Placental pericyte (primary cell): ENCODE data around the gene GAK. TPM values are rescaled to one million over a fixed set of nuclear protein-coding genes. Genes with fewer than 3 reads are reported as not detected.

Experiments
- total RNA-seq: library from RNA; depleted of rRNA; stranded (reverse); fragments of >200 nt; gene quantifications from 2 replicates; pipeline ENCODE4 v1.2.3, GENCODE V29; 2012

The GAK gene
- total RNA-seq = 73.1 and 117 TPM in 2 replicates

DNA sequence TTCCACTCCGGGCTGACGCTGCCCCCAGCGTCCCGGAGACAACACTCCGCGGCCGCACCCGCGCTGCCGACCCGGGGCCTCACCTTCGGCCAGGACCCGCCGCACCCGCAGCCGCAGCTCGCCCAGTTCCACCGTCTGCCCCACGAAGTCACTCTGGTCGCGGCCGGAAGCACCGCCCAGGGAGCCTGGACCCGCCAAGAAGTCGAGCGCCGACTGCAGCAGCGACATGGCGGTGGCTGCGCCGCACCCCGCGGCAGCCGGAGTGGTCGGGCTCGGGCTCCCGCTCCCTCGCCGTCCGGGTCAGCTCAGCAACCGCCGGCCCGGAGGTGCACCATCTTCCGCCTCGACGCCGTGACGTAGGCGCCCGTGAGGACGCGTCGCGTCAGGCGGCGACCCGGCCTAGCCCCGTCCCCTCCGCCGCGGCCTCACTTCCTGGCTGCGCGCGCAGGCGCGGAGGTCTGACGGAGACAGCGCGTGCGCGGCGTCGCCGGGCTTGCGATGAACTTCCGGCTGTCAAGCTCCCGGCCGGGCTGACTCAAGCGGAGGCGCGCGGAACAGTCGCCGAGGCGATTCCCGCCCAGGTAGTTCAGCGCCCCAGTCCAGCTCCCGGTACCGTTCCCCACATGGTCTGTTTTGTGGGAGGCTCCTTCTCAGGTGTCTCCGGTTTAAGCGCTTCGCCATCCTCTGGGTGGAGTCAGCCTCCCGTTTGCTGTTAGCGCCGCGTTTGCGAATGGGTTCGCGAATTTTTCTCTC lies at the start of gene GAK, which contains the start of gene TMEM175:
Gene GAK (minus strand): TSS at position 357 of the 753 bp plus-strand sequence. CDS start 129 bp downstream, at position 228.
Gene TMEM175 (plus strand): TSS at position 501 of the 753 bp plus-strand sequence. CDS start 15,280 bp downstream, outside the sequence.

DNA sequence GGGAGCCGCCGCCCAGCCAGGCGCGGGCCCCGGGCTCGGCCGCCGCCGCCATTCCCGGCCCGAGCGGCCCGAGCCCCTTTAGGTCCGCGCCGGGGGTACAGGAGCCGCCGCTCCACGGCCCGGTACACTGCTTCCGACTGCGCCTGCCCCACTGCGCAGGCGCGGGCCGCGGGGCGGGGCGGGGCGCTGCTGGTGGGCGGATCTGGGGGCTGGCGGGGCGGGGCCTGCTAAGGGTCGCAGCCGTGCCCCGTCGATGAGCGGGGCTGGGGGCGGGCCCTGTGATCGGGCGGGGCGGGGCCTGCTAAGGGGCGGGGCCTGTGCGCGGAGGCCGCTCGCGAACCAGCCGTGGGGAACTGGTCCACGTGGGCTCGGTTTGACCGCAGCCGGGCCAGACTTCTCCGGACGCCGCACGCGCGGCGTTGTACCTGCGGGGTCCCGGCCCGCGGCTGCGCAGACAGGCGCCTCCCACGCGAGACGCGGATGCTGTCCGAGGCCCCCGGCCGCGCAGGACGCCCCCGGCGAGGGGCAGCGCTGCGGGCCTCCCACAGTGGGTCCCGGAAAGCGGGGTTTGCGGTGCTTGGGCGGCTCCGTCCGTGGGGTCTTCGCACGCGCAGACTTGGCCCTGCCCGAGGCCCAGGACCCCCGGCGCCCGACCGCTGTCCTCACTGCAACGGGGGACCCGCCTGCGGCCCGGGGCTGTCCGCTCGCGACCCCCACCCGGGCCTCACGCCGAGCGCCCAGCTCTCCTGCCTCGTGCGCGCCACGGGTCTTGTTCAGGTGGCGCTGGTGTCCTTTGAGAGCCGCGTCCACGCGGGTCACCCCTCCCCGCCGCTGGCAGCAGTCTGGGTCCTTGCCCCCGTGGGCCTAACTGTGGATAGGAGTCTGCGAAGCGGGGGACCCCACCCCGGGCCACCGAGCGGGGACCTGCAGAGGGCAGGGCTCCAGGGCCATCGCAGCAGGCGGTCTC lies 41.6 kb upstream of the GAK start, which contains the start of gene DGKQ:
Gene DGKQ (minus strand): TSS at position 139 of the 967 bp plus-strand sequence. CDS start 87 bp downstream, at position 52.

DNA sequence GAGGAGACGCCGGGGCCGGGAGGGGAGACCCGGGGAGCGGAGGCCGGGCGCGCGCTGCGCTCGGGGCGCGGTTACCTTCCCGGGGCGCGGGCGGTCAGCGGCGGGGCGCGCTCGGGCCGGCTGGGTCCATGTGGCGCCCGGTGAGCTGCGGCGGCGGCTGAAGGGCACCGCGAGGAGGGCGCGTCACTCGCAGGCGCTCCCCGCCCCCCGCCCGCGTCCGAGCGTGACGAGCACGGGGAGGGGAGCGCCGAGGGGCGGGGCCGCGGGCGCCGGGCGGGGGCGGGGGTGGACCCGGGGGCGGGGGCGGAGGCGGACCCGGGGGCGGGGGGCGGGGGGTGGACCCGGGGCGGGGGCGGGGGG lies 106.2 kb downstream of the GAK start, which contains the start of gene CPLX1:
Gene CPLX1 (minus strand): TSS at position 159 of the 360 bp plus-strand sequence. CDS start 1,607 bp downstream, outside the sequence.

Other genes starting within 250 kb of the GAK start
- gene SLC49A3, start 243.2 kb downstream of the GAK start, total RNA-seq = 5.5 and 15.9 TPM in 2 replicates
- gene PCGF3, start 226.5 kb downstream of the GAK start, total RNA-seq = 31.5 and 51.8 TPM in 2 replicates
- gene CPLX1, start 106.2 kb downstream of the GAK start, total RNA-seq = not detected in 2 replicates
- 11.6 and 12.3 TPM in 2 replicates for gene TMEM175, start 144 bp upstream of the GAK start, total RNA-seq
- 25.2 and 30.2 TPM in 2 replicates for gene DGKQ, start 41.3 kb upstream of the GAK start, total RNA-seq
- gene IDUA, start 54.7 kb upstream of the GAK start, total RNA-seq = 17.0 and 17.9 TPM in 2 replicates
- 0.14 and 0.22 TPM in 2 replicates for gene SLC26A1, start 61.1 kb upstream of the GAK start, total RNA-seq
- gene FGFRL1, start 79.3 kb upstream of the GAK start, total RNA-seq = 15.9 and 30.4 TPM in 2 replicates
- gene RNF212, start 181.2 kb upstream of the GAK start, total RNA-seq = 0.72 and 2.6 TPM in 2 replicates
- gene SPON2, start 240.3 kb upstream of the GAK start, total RNA-seq = 479 and 1,063 TPM in 2 replicates